H9 (cell line): ENCODE results near the gene ZNF747. TPM values are rescaled to one million over a fixed set of nuclear protein-coding genes. Genes with fewer than 3 reads are reported as not detected.

Experiments
- DNase-seq: peaks from one replicate; pipeline ENCODE4 v3.0.0-alpha.2; 2017
- H2AFZ ChIP-seq: one replicate; pipeline ENCODE4 v1.6.1; 2013; ENCODE audit warnings: mild to moderate bottlenecking, low read length, control low read depth, moderate library complexity
- H2AK5ac ChIP-seq: 2 replicates; pipeline ENCODE4 v1.6.1; 2013; ENCODE audit warnings: low read length, control low read depth, mixed read lengths; ENCODE audit not compliant: insufficient read length
- H2BK120ac ChIP-seq: one replicate; pipeline ENCODE4 v1.6.1; 2013; ENCODE audit warnings: low read depth, mild to moderate bottlenecking, low read length, control low read depth, inconsistent platforms; ENCODE audit not compliant: poor library complexity, severe bottlenecking
- H2BK12ac ChIP-seq: 2 replicates; pipeline ENCODE4 v1.6.1; 2013; ENCODE audit warnings: low read length, control low read depth, mixed read lengths, low read depth; ENCODE audit not compliant: insufficient read length
- H2BK15ac ChIP-seq: 2 replicates; pipeline ENCODE4 v1.6.1; 2013; ENCODE audit warnings: low read depth, low read length, control low read depth
- H2BK20ac ChIP-seq: one replicate; pipeline ENCODE4 v1.6.1; 2013; ENCODE audit warnings: low read depth, mild to moderate bottlenecking, low read length, control low read depth, inconsistent platforms; ENCODE audit not compliant: poor library complexity, severe bottlenecking
- H2BK5ac ChIP-seq: 2 replicates; pipeline ENCODE4 v1.6.1; 2013; ENCODE audit warnings: low read length, control low read depth, mixed read lengths; ENCODE audit not compliant: insufficient read length
- H3K14ac ChIP-seq: 2 replicates; pipeline ENCODE4 v1.6.1; 2013; ENCODE audit warnings: low read length, control low read depth; ENCODE audit not compliant: insufficient read depth
- H3K18ac ChIP-seq: 2 replicates; pipeline ENCODE4 v1.6.1; 2013; ENCODE audit warnings: low read depth, mild to moderate bottlenecking, mixed read lengths, low read length, control low read depth; ENCODE audit not compliant: insufficient read length
- H3K23ac ChIP-seq: 2 replicates; pipeline ENCODE4 v1.6.1; 2013; ENCODE audit warnings: low read length, control low read depth, mixed read lengths, low read depth; ENCODE audit not compliant: insufficient read length
- H3K23me2 ChIP-seq: 2 replicates; pipeline ENCODE4 v1.6.1; 2013; ENCODE audit warnings: low read depth, mild to moderate bottlenecking, mixed read lengths, low read length, control low read depth; ENCODE audit not compliant: insufficient read length, poor library complexity, severe bottlenecking
- H3K27ac ChIP-seq: 2 replicates; pipeline ENCODE4 v1.5.1; 2013; ENCODE audit warnings: low read length, control low read depth, mixed read lengths, low read depth; ENCODE audit not compliant: insufficient read length
- H3K27me3 ChIP-seq: 2 replicates; pipeline ENCODE4 v1.6.1; 2013; ENCODE audit warnings: low read length, control low read depth, inconsistent platforms; ENCODE audit not compliant: insufficient read depth
- H3K4ac ChIP-seq: 2 replicates; pipeline ENCODE4 v1.6.1; 2013; ENCODE audit warnings: low read depth, mild to moderate bottlenecking, control low read depth, inconsistent platforms, low read length, moderate library complexity
- H3K4me1 ChIP-seq: 2 replicates; pipeline ENCODE4 v1.6.1; 2013; ENCODE audit warnings: low read length, control low read depth, inconsistent platforms; ENCODE audit not compliant: insufficient read depth
- H3K4me2 ChIP-seq: 2 replicates; pipeline ENCODE4 v1.6.1; 2013; ENCODE audit warnings: low read length, control low read depth, mixed read lengths; ENCODE audit not compliant: insufficient read length, insufficient read depth
- H3K56ac ChIP-seq: 2 replicates; pipeline ENCODE4 v1.6.1; 2013; ENCODE audit warnings: low read depth, mild to moderate bottlenecking, mixed read lengths, low read length, control low read depth; ENCODE audit not compliant: insufficient read length
- H3K79me1 ChIP-seq: 2 replicates; pipeline ENCODE4 v1.6.1; 2013; ENCODE audit warnings: low read depth, mild to moderate bottlenecking, moderate library complexity, low read length, control low read depth, inconsistent platforms; ENCODE audit not compliant: insufficient read depth, poor library complexity, severe bottlenecking
- H3K79me2 ChIP-seq: 2 replicates; pipeline ENCODE4 v1.6.1; 2013; ENCODE audit warnings: low read length, control low read depth, inconsistent platforms; ENCODE audit not compliant: insufficient read depth
- H3K9ac ChIP-seq: 2 replicates; pipeline ENCODE4 v1.6.1; 2013; ENCODE audit warnings: low read length, control low read depth, mixed read lengths; ENCODE audit not compliant: insufficient read length; ENCODE audit errors: extremely low read depth
- H3K9me3 ChIP-seq: one replicate; pipeline ENCODE4 v1.6.1; 2013; ENCODE audit warnings: low read depth, low read length, inconsistent platforms; ENCODE audit not compliant: control insufficient read depth
- H3T11ph ChIP-seq: one replicate; pipeline ENCODE4 v1.6.1; 2013; ENCODE audit warnings: mild to moderate bottlenecking, low read length, control low read depth, inconsistent platforms
- H4K20me1 ChIP-seq: one replicate; pipeline ENCODE4 v1.6.1; 2013; ENCODE audit not compliant: control insufficient read depth, insufficient read length, insufficient read depth
- H4K5ac ChIP-seq: 2 replicates; pipeline ENCODE4 v1.6.1; 2013; ENCODE audit warnings: low read depth, mild to moderate bottlenecking, mixed read lengths, low read length, control low read depth; ENCODE audit not compliant: insufficient read length
- H4K8ac ChIP-seq: replicated peaks from 2 replicates; pipeline ENCODE4 v1.6.1; 2013; ENCODE audit warnings: low read length, control low read depth, mixed read lengths, low read depth; ENCODE audit not compliant: insufficient read length
- H4K91ac ChIP-seq: 2 replicates; pipeline ENCODE4 v1.6.1; 2013; ENCODE audit warnings: low read depth, mild to moderate bottlenecking, moderate library complexity, mixed read lengths, low read length, control low read depth; ENCODE audit not compliant: insufficient read length
- H3K27ac Mint-ChIP-seq, 3 experiments: 2 replicates in 2 of 3; 3 replicates in 1 of 3; pipeline ENCODE4 v1.8.0; 2020 to 2021; ENCODE audit warnings: mixed read lengths in 3 of 3, mild to moderate bottlenecking in 1 of 3, moderate library complexity in 1 of 3
- H3K27me3 Mint-ChIP-seq: 2 replicates; pipeline ENCODE4 v1.8.0; 2021; ENCODE audit warnings: low read depth, mild to moderate bottlenecking, moderate library complexity, mixed read lengths
- H3K36me3 Mint-ChIP-seq, 3 experiments: 2 replicates in 2 of 3; 3 replicates in 1 of 3; pipeline ENCODE4 v1.8.0; 2020 to 2021; ENCODE audit warnings: low read depth in 3 of 3, mixed read lengths in 3 of 3; ENCODE audit not compliant: insufficient read depth in 1 of 3
- H3K4me1 Mint-ChIP-seq, 2 experiments: 2 replicates each; pipeline ENCODE4 v1.8.0; 2020; ENCODE audit warnings: mixed read lengths in 2 of 2
- H3K4me3 Mint-ChIP-seq, 2 experiments: 2 replicates in 1 of 2; 3 replicates in 1 of 2; pipeline ENCODE4 v1.8.0; 2020 to 2021; ENCODE audit warnings: mild to moderate bottlenecking in 2 of 2, mixed read lengths in 2 of 2, moderate library complexity in 1 of 2
- H3K9me3 Mint-ChIP-seq, 2 experiments: 2 replicates in 1 of 2; 3 replicates in 1 of 2; pipeline ENCODE4 v1.8.0; 2020; ENCODE audit warnings: mild to moderate bottlenecking in 2 of 2, mixed read lengths in 2 of 2, moderate library complexity in 1 of 2
- CTCF ChIP-seq: fragments of 200-600 bp; sonication (generic); conservative IDR thresholded peaks from 3 replicates; pipeline ENCODE4 v1.8.0; 2021; ENCODE audit warnings: antibody characterized with exemption, mild to moderate bottlenecking
- WGBS: extraction: QIAGEN DNeasy Blood & Tissue Kit; methylation state at CpG from one replicate; pipeline ENCODE4 v1.1.7; 2013; ENCODE audit warnings: missing lambda C conversion rate, low lambda C conversion rate, mixed read lengths; ENCODE audit not compliant: insufficient read length; ENCODE audit errors: extremely low coverage; 5-methylcytosine and 5-hydroxymethylcytosine counted together
- total RNA-seq: library from RNA; stranded (reverse); gene quantifications from 2 replicates; pipeline ENCODE4 v1.2.1, GENCODE V29; 2021

ZNF747 gene
- total RNA-seq, 1 experiment from 2014 or later: 18.4 TPM

DNA sequence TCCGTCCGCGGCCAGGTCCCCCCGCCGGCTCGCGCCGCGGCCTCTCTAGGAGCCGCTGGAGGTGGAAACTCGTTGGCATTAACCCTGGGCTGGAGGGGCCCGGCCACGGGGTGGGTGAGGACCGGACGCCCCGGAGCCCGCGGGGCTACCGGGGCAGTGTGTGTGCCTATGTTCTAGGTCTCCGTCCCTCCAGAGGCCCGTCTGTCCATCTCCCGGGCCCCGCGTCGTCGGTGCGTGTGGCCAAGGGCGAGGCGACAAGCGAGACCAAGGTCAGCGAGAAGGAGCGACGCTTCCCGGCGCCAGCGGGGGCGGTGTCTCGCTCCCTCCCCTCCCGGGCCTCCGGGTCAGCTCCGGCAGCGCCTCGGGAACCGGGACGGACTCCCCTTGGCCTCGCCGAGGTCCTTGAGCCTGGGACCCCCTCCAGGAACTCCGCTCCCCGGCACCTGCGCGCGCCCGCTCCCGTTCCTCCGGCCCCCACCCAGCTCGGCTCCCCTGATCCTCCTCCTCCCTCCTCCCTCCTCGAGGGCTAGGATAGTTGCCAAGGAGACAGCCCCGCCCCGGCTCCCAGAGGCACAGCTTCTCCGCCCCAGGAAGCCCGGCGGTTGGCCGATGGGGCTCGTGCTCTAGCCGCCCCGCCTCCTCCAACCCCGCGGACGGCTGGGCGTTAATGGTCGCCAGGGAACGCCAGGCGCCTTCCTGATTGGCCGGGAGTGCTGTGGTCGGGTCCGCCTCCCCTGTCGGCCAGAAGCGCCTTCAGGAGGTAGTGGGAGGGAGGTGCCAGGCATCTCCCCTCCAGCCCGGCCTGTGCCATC, 7.6 kb downstream of the ZNF747 start:
- H2AK5ac ChIP-seq: no peak overlapping the region
- no peaks in the 10 kb centered on the region for H3K79me2 ChIP-seq
- no peak overlapping the region for H2BK5ac ChIP-seq
- no peaks in the 10 kb centered on the region for H3K27me3 Mint-ChIP-seq
- H2BK12ac ChIP-seq: no peak overlapping the region
- H3K14ac ChIP-seq: peak overlapping the region; percentile 93
- H4K8ac ChIP-seq: no peak overlapping the region
- H3K27ac ChIP-seq: peak overlapping the region; percentile 65
- no peak overlapping the region for H3K56ac ChIP-seq
- no peak overlapping the region for H3K23ac ChIP-seq
- H3K9ac ChIP-seq: peak overlapping the region; percentile 70
- no peak overlapping the region for H4K91ac ChIP-seq
- H2AFZ ChIP-seq: no peak overlapping the region
- H3K4me1 ChIP-seq: peaks cover 2% of the 10 kb centered on the region; the same call in 1 of the 2 replicates
- H3K4me3 Mint-ChIP-seq: peak overlapping the region; percentile 74 to 84
- peaks cover 15% of the 10 kb centered on the region for H3K23me2 ChIP-seq
- no peaks in the 10 kb centered on the region for H3K9me3 ChIP-seq
- peak overlapping the region; percentile 94 for H3K18ac ChIP-seq
- H2BK20ac ChIP-seq: no peak overlapping the region
- H3K9me3 Mint-ChIP-seq: no peaks in the 10 kb centered on the region
- H3K4me1 Mint-ChIP-seq: peaks cover 16% of the 10 kb centered on the region in 2 experiments
- no peak overlapping the region for H4K5ac ChIP-seq
- H3T11ph ChIP-seq: no peak overlapping the region
- WGBS: no CpG with 5 or more reads among the region's 79 CpGs
- H3K36me3 Mint-ChIP-seq: peaks cover 2 to 31% (median 21%) of the 10 kb centered on the region in 3 experiments; a peak in 5 of 7 replicates
- peak overlapping the region; percentile 83 for H3K4me2 ChIP-seq
- H3K27me3 ChIP-seq: no peaks in the 10 kb centered on the region
- DNase-seq: peak; percentile 99
- H3K27ac Mint-ChIP-seq: peak overlapping the region; percentile 88 to 92 (median 90); a peak in 5 of 7 replicates
- H3K79me1 ChIP-seq: no peaks in the 10 kb centered on the region
- no peak overlapping the region for H2BK15ac ChIP-seq
- H4K20me1 ChIP-seq: no peaks in the 10 kb centered on the region
- H3K4ac ChIP-seq: no peak overlapping the region
- no peak overlapping the region for H2BK120ac ChIP-seq
- TF ChIP-seq CTCF: no peak; the same call in 1 of the 3 replicates
